ENCODE data around the gene POC5.

GRCh38 chr5:75690669-75691068 lies 26.6 kb downstream of the POC5 start:
- no peak for TF ChIP-seq POLR2A (IDR thresholded peaks at IDR 0.05; ENCODE audit: extremely low read depth, insufficient read length)
- TF ChIP-seq CTCF (IDR thresholded peaks at IDR 0.05; ENCODE audit: low read depth, low read length) = no peak
- no peak for TF ChIP-seq MAX (IDR thresholded peaks at IDR 0.05; ENCODE audit: low read depth, low read length)

Measured in NB4 (cell line).